Measurements from ENCODE around the gene TMEM63A. TPM values are rescaled to one million over a fixed set of nuclear protein-coding genes. Genes with fewer than 3 reads are reported as not detected.

Gene TMEM63A
- total and polyA plus RNA-seq, 2 of the 13 experiments (the other 11 are each of a cell fraction or from before 2014, with no cell fraction given): 23.9 to 53.3 TPM

DNA sequence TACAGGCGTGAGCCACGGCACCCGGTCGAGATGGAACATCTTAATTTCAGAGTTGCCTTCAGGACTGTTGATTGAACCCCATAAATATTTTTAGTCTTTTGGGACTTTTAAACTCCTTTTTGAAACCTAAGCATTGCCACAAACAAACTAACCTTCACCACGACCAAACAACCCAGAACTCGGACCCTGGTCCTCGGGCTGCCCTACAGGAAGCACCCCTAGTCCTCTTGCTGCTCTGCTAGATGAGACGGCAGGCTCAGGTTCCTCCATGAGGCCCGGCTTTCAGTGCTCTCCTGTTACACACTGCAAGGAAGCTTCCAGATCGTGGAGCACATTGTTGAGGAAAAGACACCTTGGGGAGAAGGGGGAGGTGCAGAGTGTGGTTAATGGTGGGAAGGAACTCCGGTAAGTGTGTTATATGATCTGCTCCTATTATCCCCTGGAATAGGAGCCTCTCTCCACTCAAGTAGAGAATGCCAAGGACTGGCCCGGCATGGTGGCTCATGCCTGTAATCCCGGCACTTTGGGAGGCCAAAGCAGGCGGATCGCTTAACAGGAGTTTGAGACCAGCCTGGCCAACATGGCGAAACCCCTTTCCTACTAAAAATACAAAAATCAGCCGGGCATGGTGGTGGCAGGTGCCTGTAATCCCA lies 66.5 kb downstream of the TMEM63A start:
- ATAC-seq: no peak
- H3K9ac ChIP-seq (ENCODE audit: insufficient read depth, low read depth, low read length): no peak overlapping the region
- H3K27me3 ChIP-seq (ENCODE audit: control insufficient read depth in 1 of 2, insufficient read depth in 2 of 2, low read length in 2 of 2): no peaks in the 10 kb centered on the region
- DNase-seq (ENCODE audit: low spot score): no peak
- no peak overlapping the region for H3K4me3 ChIP-seq (replicated peaks in 1 of 3; ENCODE audit: insufficient read depth in 1 of 3, low read depth in 2 of 3, low read length in 3 of 3)
- no peak overlapping the region for H3K4me2 ChIP-seq (ENCODE audit: low read depth, low read length)
- peaks cover 53% of the 10 kb centered on the region for H3K79me2 ChIP-seq (ENCODE audit: insufficient read depth, low read length)
- no peak for FAIRE-seq
- H4K20me1 ChIP-seq (ENCODE audit: insufficient read depth, low read length): no peaks in the 10 kb centered on the region
- BruUV-seq (replicated peaks): no TSS peak
- WGBS (ENCODE audit: low lambda C conversion rate): 98% methylated on average over 17 of the region's 17 CpGs
- ChIA-PET CTCF (ENCODE audit: low intra/inter-chr PET ratio, low total read pairs) (no interaction called here), POLR2A (no interaction called here)
- H3K4me1 ChIP-seq (ENCODE audit: insufficient read depth, low read length): peaks cover 91% of the 10 kb centered on the region
- H3K27ac ChIP-seq (ENCODE audit: extremely low read length, insufficient read depth, low read length): no peak overlapping the region
- in situ Hi-C loops (cut with HindIII; ENCODE audit: extremely low pct_ligation_motif_present, low pct_unique_long_range_greater_than_20kb) (no loop called here), intact Hi-C loops (cut with micrococcal nuclease; ENCODE audit: unreplicated experiment) (no loop called here)
- peaks cover 0 to 1% of the 10 kb centered on the region in 2 experiments; a peak in 2 of 5 replicates for H3K36me3 ChIP-seq (replicated peaks in 1 of 2; ENCODE audit: control insufficient read depth in 1 of 2, insufficient read depth in 2 of 2, low read length in 2 of 2)
- no peaks in the 10 kb centered on the region for H3K9me3 ChIP-seq (ENCODE audit: low read length)
- no peak overlapping the region for H2AFZ ChIP-seq (ENCODE audit: low read length)
- no peak for TF ChIP-seq TRIM24 (CRISPR knock-in tag; IDR thresholded peaks at IDR 0.05)
- TF ChIP-seq BORCS8-MEF2B (CRISPR knock-in tag; IDR thresholded peaks at IDR 0.05): no peak
- TF ChIP-seq, protein P1, sequence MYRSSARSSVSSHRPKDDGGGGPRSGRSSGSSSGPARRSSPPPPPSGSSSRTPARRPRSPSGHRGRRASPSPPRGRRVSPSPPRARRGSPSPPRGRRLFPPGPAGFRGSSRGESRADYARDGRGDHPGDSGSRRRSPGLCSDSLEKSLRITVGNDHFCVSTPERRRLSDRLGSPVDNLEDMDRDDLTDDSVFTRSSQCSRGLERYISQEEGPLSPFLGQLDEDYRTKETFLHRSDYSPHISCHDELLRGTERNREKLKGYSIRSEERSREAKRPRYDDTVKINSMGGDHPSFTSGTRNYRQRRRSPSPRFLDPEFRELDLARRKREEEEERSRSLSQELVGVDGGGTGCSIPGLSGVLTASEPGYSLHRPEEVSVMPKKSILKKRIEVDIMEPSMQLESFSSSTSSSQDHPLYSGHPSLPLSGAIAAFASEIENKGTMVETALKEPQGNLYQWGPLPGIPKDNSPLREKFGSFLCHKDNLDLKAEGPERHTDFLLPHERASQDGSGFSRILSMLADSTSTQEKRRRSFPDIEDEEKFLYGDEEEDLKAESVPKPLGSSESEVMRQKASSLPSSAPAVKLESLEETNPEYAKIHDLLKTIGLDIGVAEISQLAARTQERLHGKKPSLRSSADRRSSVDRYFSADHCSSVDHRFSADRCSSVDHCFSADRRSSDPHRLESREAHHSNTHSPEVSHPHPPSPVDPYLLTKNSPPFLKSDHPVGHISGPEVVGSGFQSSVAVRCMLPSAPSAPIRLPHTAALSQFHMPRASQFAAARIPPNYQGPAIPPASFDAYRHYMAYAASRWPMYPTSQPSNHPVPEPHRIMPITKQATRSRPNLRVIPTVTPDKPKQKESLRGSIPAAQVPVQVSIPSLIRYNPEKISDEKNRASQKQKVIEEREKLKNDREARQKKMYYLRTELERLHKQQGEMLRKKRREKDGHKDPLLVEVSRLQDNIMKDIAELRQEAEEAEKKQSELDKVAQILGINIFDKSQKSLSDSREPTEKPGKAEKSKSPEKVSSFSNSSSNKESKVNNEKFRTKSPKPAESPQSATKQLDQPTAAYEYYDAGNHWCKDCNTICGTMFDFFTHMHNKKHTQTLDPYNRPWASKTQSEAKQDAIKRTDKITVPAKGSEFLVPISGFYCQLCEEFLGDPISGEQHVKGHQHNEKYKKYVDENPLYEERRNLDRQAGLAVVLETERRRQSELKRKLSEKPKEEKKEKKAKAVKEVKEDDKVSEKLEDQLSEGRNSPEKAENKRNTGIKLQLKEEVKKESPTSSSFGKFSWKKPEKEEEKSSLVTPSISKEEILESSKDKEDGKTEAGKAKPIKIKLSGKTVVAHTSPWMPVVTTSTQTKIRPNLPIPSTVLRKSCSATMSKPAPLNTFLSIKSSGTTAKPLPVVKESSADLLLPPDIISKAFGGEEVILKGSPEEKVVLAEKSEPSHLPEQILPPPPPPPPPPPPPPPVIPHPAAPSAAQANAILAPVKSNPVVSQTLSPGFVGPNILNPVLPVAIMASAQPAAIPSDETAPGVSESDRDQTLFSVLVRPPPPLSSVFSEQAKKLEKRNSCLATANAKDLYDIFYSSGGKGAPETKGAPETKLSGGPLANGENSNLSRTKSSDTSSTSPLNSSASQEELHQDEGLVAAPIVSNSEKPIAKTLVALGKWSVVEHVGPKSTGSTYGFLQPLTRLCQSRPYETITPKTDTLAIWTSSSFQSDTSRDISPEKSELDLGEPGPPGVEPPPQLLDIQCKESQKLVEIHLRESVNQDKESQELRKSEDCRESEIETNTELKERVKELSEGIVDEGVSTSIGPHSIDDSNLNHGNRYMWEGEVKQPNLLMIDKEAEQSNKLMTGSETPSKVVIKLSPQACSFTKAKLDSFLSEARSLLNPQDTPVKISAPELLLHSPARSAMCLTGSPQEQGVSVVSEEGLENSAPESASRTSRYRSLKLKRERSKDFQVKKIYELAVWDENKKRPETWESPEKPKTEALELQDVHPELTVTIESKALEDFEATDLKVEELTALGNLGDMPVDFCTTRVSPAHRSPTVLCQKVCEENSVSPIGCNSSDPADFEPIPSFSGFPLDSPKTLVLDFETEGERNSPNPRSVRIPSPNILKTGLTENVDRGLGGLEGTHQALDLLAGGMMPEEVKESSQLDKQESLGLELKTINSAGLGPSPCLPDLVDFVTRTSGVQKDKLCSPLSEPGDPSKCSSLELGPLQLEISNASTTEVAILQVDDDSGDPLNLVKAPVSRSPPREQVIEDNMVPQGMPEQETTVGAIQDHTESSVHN (CRISPR knock-in tag; IDR thresholded peaks at IDR 0.05): no peak
- no peak for TF ChIP-seq ZNF883 (CRISPR knock-in tag; IDR thresholded peaks at IDR 0.05; ENCODE audit: not compliant biosample characterization)
- no peak for TF ChIP-seq RCOR2 (CRISPR knock-in tag; IDR thresholded peaks at IDR 0.05)
- TF ChIP-seq, protein P2, sequence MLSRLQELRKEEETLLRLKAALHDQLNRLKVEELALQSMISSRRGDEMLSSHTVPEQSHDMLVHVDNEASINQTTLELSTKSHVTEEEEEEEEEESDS (CRISPR knock-in tag; IDR thresholded peaks at IDR 0.05; ENCODE audit: borderline replicate concordance): no peak
- TF ChIP-seq ZNF431 (CRISPR knock-in tag; IDR thresholded peaks at IDR 0.05; ENCODE audit: borderline replicate concordance, low read depth): no peak
- TF ChIP-seq, protein P3, sequence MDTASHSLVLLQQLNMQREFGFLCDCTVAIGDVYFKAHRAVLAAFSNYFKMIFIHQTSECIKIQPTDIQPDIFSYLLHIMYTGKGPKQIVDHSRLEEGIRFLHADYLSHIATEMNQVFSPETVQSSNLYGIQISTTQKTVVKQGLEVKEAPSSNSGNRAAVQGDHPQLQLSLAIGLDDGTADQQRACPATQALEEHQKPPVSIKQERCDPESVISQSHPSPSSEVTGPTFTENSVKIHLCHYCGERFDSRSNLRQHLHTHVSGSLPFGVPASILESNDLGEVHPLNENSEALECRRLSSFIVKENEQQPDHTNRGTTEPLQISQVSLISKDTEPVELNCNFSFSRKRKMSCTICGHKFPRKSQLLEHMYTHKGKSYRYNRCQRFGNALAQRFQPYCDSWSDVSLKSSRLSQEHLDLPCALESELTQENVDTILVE (CRISPR knock-in tag; IDR thresholded peaks at IDR 0.05): no peak
- TF ChIP-seq FOXC1 (CRISPR knock-in tag; IDR thresholded peaks at IDR 0.05; ENCODE audit: borderline replicate concordance): no peak
- TF ChIP-seq SSRP1 (CRISPR knock-in tag; IDR thresholded peaks at IDR 0.05): no peak
- no peak for TF ChIP-seq ZNF136 (CRISPR knock-in tag; IDR thresholded peaks at IDR 0.05; ENCODE audit: low read depth)

All from HepG2 (cell line).